Measurements from ENCODE around the gene AOPEP.

The AOPEP gene

DNA sequence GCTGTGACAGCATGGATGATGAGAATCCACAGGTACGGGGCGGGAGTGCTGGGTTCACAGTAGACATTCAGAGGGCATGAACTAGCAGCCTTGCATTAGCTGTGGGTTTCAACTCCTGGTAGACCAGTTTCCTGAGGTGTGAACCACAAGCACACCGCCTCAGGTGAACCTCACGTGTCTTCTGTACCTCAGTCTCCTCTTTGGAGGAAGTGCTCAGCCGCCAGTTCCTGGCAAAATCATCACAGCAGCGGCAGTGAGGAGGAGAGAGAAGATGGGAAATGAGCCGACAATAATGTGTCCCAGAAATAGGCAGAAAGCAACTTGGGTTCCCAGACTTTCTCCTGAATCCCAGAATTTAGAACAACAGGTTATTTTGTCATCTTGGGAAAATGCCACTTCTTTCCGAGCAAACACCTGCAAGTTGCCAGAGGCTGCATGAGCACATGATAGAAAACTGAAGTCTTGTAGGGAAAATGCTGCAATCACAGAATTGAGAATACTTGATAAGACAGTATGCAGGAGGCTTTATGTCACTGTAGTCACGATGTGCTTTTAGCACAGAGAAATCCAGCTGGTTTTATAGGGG lies 258.5 kb downstream of the AOPEP start:
- DNase-seq (ENCODE audit: low read depth in 2 of 3, low spot score in 2 of 3) = no peak

DNA sequence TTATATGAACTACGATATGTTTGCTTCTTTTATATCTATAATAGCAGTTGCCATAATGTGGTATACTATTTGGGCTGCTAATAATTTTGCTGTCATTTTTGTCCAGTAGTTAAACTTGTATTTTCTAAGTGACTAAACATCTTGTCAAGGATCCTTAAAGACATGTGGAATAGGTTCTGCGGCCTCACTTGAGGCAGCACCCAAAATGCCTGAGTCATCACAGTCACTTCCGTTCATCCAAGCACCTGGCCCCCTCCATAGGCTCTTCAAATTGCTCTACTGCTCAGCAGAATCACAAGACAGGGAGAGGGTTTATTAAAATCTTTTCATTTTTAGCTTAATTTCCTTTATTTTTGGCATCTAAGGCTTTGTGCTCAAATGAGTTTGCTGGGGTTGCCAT lies 259.1 kb downstream of the AOPEP start:
- DNase-seq (ENCODE audit: low read depth in 2 of 3, low spot score in 2 of 3) = no peak

- DNase-seq (ENCODE audit: low read depth in 2 of 3, low spot score in 2 of 3) = no peak
Observed at GRCh38 chr9:94987731-94988130, 261.2 kb downstream of the AOPEP start.

GRCh38 chr9:94990897-94991561 lies 264.5 kb downstream of the AOPEP start:
- DNase-seq (ENCODE audit: low read depth in 2 of 3, low spot score in 2 of 3) = no peak

DNA sequence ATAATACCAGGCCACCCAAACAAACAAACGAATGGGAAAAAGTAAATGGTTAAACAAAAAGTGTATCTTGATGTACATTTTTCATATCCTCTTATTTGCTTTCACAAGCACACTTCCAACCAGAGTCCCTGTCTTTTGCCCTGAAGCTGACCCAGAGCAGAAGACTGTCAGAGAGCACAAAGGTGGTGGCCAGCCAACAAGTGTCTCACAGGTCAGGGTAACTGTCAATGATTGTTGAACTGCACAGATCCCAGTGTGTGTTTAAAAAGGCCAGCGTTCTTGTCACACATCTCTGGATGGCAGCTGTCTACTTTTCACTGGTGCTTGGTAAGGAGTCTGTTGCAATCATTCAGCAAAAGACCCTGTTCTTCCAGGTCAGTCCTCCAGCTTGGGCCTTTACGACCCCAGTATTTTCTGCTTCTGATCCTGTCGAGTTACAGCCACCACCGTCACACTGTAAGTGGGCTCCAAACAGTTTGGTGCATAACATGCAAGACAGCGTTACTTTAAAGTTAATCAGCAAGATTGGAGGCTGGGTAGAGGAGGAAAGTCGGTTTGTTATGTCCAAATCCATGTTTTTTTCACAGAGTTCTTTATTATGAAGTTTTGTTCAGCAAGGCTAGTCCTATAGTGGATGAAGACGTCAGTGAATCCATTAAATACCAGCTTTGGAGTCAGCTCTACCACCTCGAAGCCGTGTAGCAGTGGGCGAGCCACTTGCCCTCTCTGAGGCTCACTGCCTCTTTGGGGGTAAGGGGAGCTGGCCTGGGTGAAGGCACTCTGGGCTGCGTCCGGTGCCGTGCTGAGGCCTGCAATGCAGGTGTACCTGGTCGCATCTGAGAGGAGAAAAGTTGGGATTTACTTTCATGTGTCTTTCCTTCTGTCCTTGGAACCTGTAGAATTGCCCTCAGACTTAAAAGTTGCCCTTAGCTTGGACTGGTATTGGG lies 265.7 kb downstream of the AOPEP start:
- no peak for DNase-seq (ENCODE audit: low read depth in 2 of 3, low spot score in 2 of 3)

- DNase-seq (ENCODE audit: low read depth in 2 of 3, low spot score in 2 of 3) = no peak
Observed at GRCh38 chr9:94993160-94993820, 266.8 kb downstream of the AOPEP start.

DNA sequence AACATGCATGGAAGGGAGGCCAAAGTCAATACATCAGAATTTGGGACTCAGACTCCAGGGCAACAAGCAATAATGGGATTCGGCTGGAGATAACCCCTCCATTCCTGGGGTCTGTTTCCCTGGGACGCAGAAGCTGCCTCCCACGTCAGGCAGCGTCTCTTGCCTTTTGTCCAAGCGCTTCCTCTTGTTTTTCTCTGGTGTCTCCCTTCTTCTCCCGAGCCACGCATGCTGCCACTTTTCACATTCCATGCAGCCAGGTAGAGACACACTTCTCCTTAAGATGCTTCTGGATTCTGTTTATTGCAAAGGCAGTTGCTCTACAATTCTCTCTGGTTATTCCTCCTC lies 267.3 kb downstream of the AOPEP start:
- no peak for DNase-seq (ENCODE audit: low read depth in 2 of 3, low spot score in 2 of 3)

GRCh38 chr9:94995048-94995693 lies 268.7 kb downstream of the AOPEP start:
- no peak for DNase-seq (ENCODE audit: low read depth in 2 of 3, low spot score in 2 of 3)

DNA sequence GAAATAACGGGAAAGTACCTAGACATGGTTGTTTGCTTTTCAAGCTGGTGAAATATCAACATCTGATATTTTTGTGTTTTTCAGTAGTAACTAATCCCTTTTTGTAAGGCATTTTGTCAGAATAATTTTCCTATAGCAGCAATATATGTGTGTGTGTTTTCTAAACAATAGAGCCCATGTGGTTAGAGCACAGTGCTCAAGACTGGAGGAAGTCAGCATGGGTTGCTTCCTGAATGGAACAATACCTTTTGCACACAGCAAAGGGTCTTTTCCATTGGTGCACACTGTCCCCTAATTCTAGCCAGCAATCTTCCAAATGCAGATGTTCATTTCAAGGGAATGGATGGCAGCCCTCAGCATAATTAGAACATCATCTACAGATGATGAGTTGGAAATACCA lies 270.1 kb downstream of the AOPEP start:
- DNase-seq (ENCODE audit: low read depth in 2 of 3, low spot score in 2 of 3) = no peak

DNA sequence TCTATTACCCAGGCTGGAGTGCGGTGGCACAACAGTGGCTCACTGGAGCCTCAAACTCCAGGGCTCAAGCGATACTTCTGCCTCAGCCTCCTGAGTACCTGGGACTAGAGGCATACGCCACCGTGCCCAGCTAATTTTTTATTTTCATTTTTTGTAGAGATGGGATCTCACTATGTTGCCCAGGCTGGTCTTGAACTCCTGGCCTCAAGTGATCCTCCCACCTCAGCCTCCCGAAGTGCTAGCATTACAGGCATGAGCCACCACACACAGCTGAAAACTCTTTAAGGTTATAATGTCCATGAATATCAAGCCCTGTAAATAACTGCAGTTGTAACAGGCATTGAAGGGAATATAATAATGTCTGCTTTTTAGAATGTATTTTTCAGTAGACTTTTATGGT lies 271.2 kb downstream of the AOPEP start:
- no peak for DNase-seq (ENCODE audit: low read depth in 2 of 3, low spot score in 2 of 3)

DNA sequence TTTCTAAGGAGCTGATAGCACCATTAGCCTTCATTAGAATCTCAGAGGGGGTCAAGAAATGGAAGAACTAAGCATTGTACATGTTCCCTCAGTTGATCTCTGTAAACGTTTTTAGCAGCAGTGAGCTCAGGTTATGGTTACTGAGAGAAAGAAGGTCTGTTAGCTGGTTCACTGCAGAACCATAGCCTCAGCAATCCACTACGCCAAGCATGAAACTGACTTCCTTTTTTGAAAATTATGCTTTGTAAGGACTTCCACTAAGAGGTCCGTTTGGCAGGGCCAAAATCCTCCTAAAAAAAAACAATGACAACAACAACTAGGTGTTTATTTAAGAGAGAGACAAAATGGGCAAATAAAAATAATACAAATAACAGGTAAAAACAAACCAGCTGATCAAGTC lies 273.3 kb downstream of the AOPEP start:
- no peak for DNase-seq (ENCODE audit: low read depth in 2 of 3, low spot score in 2 of 3)

GRCh38 chr9:95000821-95001220 lies 274.3 kb downstream of the AOPEP start:
- no peak for DNase-seq (ENCODE audit: low read depth in 2 of 3, low spot score in 2 of 3)

- no peak for DNase-seq (ENCODE audit: low read depth in 2 of 3, low spot score in 2 of 3)
Observed at GRCh38 chr9:95001720-95002119, 275.2 kb downstream of the AOPEP start.

GRCh38 chr9:95003689-95004410 lies 277.4 kb downstream of the AOPEP start:
- DNase-seq (ENCODE audit: low read depth in 2 of 3, low spot score in 2 of 3) = no peak

DNA sequence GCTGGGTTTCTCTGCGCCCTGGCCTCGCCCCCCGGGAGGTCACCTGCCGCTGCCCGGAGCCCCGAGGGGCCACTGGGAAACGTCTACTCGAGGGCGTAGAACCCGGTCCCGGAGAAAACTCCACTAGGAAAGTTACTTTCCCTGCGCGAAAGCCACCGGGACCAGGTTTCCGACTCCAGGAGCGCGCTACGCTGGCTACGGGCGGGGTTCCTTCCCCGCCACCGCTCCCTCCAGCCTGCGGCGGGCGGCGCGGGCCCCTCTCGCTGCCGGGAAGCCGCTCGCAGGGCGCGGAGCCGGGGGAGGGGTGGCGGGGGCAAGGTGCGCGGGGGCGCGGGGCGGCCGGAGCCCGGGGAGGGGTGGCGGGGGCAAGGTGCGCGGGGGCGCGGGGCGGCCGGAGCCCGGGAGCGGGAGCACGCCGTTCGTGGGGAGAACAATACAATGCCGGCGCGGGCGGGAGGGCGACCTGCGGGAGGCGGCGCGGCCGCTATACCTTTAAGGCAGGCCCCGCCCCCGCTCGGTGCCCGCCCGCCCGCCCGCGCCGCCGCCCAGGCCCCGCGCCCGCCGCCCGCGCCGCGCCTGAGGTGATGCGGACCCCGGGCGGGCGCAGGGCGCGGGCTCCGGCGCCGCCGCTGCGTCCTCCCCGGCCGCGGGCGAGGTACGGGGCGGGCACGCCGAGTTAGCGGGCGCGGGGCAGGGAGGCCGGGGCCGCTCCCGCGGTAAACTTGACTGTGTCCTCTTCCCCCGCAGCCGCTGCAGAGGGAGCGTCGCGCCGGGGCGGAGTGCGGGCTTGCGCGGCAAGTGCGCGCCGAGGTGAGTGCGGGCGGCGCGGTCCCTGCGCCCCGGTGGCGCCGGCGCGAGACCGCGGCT lies 278.1 kb downstream of the AOPEP start:
- DNase-seq (ENCODE audit: low read depth in 2 of 3, low spot score in 2 of 3) = no peak

DNA sequence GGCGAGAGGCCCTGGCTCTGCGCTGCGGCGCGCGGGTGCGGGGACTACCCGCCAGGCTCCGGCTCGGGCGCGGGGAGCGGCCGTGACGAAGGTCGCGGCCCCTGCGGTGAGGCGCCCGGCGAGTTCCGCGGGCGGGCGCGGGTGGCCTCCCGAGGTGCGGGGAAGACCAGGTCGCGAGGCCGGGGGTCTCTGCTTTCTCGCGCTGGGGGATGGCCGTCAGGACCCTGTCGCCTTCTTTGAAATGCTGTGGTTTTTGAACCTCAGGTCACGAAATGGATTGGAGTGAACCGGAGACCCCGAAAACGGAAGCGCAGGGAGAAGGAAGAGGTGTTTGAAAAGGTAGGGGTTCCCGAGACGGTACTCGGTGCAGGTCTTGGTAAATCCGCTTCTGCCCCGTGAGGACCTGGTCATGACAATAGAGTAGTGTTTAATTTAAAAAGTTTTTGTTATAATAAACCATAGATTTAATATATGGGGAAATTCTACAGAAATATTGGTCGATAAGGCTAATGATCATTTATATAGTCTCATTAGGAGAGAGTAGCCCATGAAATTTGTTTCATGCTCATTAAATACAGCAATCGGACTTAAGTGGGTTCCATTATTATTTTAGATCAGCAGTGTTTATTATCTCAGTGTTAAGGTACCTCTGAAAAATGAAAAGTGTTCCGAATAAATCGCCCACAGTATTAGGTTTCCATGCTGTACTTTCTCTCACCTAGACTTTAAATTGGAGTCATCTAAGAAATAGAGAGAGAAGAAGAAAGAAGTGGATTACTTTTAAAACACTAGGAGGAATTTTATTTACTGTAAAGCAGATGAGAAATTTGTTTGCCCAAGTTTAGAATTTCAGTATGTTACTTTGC lies 279.0 kb downstream of the AOPEP start:
- no peak for DNase-seq (ENCODE audit: low read depth in 2 of 3, low spot score in 2 of 3)

GRCh38 chr9:95007226-95007869 lies 280.8 kb downstream of the AOPEP start:
- DNase-seq (ENCODE audit: low read depth in 2 of 3, low spot score in 2 of 3) = no peak

- DNase-seq (ENCODE audit: low read depth in 2 of 3, low spot score in 2 of 3) = no peak
Observed at GRCh38 chr9:95008151-95008771, 281.8 kb downstream of the AOPEP start.
